GM19035 (cell line): ENCODE measurements around the gene C16orf46.
A peak's percentile ranks its signal among the peaks of the same experiment; 100 is the strongest.
"Not testable (repeated sequence)": the region's sequence is repeated elsewhere in the genome, so short reads cannot be mapped to it uniquely, and the experiment has no call there.

Experiments used
- ATAC-seq: cut with Tn5 transposase; IDR thresholded peaks from one replicate; pipeline ENCODE4 v1.9.1; 2021; ENCODE audit not compliant: unreplicated experiment

C16orf46 gene, protein sequence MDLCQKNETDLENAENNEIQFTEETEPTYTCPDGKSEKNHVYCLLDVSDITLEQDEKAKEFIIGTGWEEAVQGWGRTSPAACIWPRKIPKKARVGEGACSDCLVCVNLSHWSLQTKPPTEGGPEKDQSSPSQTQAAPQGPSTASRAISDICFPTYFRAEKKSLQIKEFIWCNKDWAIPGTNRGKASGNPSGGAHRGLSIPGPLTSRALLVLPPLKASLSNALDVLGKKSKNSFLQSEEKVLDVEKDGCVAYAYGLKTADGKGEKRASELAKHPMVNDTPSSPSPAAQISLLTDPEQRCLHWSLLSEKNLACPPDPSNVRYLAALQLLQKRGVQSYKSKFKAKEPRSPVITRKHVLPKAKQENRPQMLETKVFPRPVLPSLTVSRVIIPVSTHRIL

GRCh38 chr16:81077076-81077940 is at the start of gene C16orf46:
Gene C16orf46 (minus strand): TSS chr16:81077238. CDS start chr16:81063955, 13,283 bp downstream.
- ATAC-seq, result peak; percentile 95

- ATAC-seq, result no peak
Measured at GRCh38 chr16:81123092-81123852, 46.2 kb upstream of the C16orf46 start.

DNA sequence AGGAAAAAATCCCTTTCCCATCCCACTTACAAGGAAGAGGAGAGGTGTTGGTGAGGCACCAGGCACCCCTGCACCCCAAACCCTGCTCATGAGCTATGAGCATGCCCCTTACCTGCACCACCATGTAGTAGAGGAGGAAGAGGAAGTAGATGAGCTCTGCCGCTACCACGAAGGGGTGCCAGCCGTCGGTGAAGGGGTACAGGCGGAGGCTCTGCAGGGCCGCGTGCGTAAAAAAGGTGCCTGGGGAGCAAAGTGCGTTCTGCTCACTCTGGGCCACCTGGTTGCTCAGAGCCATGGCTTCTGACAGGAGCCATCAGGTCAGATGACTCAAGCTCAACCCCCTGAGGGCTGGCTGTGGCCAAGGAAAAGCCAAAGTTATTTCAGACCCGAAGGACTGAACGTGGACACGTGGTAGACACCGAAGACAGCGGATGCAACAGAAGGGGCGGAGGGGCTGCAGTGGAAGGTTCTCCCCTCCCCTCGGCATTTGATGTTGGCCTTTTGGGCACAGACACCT is 44.5 kb upstream of the C16orf46 start:
- no peak for ATAC-seq

GRCh38 chr16:81117436-81117835 is 40.4 kb upstream of the C16orf46 start:
- ATAC-seq, result no peak

GRCh38 chr16:81116285-81116684 is 39.2 kb upstream of the C16orf46 start:
- no peak for ATAC-seq

GRCh38 chr16:81112453-81112852 is 35.4 kb upstream of the C16orf46 start:
- ATAC-seq, result no peak

GRCh38 chr16:81109274-81109673 is 32.2 kb upstream of the C16orf46 start:
- not testable (repeated sequence) for ATAC-seq

- no peak for ATAC-seq
Measured at GRCh38 chr16:81107511-81107910, 30.5 kb upstream of the C16orf46 start.

- no peak for ATAC-seq
Measured at GRCh38 chr16:81106826-81107503, 29.9 kb upstream of the C16orf46 start.

GRCh38 chr16:81105946-81106345 is 28.9 kb upstream of the C16orf46 start:
- ATAC-seq, result no peak

DNA sequence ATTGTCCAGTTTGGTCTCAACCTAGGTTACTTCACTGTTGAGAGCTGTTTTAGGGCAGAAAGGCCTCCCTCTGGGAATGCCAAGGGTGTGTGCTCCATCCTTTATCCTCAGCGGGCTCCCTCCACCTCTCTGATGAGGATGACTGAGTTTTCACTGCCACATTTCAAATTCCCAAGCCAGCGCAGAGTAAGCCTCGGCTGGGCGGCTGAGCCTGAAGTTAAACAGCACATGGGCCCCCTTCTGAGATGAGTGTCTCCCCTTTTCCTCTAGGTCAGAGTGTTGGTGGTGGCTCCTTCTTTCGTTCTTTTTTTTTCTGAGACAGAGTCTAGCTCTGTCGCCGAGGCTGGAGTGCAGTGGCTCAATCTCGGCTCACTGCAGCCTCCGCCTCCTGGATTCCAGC is 24.7 kb upstream of the C16orf46 start:
- no peak for ATAC-seq

GRCh38 chr16:81099958-81100357 is 22.9 kb upstream of the C16orf46 start:
- ATAC-seq, result no peak

- no peak for ATAC-seq
Measured at GRCh38 chr16:81097230-81097629, 20.2 kb upstream of the C16orf46 start.

DNA sequence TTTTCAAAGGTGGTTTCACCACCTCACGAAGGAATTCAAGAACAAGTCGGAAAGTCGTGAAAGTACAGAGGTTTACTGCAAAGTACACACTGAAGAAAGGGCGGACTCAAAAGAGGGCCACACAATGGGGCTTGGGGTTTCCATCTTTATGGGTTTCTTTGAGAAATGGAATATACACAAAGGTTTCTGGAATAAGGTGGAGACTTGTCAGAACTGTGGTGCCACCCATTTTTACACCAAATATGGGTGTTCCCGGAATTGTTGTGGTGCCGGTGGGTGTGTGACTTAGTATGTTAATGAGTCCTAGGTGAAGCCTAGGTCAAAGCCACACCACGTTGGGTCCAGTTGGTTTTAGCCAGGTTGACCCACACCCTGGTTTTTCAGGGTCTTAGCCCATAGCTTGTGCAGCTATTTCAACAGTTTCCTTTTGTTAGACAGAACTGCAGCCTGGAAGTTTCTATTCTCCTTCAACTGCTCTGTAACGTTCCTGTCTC is 19.7 kb upstream of the C16orf46 start:
- ATAC-seq, result no peak

DNA sequence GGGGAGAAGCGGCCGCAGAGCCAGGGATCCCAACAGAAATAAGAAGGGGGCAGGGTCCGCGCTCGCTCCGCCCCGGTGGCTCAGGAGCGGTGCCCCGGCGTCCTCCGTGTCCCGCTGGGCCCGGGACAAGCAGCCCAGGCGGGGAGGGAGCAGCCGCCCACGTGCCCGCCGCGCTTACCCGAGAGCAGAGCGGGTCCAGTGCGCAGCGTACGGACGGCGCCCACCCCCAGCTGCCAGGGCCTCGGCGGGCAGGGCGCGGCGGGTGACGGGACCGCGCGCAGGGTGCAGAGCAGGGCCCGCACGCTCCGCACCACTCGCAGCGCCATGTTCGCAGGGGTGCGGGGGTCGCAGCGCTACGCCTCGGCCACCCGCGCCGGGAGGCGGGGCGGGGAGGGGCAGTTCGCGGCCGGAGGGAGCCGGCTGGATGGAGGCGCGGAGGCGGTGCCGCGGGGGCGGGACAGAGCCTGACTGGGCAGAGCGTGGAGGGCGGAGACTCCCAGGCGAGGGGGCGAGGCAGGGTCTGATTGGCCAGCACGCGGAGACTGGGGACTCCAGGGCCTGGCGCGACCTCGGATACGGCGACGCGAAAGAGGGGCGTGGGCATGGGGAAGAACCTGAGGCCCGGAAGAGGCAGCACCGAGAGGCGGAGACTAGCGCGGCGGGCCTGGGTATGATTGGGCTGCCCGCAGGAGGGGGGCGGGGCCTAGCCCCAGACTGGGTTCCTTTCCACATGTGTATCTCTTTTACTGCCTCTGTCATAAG is 19.1 kb upstream of the C16orf46 start, which contains the start of gene GCSH:
TSS of gene GCSH (minus strand) at position 443 of the 762 bp plus-strand sequence. CDS start at position 326, 117 bp downstream.
- ATAC-seq, result peak; percentile 99

DNA sequence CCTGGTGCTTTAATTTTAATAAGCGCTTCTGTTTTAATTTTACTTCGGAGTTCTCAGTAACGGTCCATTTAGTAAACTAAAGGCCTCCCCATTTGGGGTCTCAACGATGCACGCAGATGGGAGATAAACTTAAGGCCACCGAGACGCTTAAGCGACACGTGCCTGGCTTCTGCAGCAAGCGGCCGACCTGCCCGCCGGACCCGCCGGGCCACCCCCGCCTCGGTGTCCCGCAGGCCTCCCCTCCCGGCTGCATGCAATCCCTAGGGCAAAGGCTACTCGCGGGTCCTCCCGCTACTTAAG is 18.6 kb upstream of the C16orf46 start:
- peak; percentile 7 for ATAC-seq

GRCh38 chr16:81094771-81095251 is 17.8 kb upstream of the C16orf46 start:
- no peak for ATAC-seq

DNA sequence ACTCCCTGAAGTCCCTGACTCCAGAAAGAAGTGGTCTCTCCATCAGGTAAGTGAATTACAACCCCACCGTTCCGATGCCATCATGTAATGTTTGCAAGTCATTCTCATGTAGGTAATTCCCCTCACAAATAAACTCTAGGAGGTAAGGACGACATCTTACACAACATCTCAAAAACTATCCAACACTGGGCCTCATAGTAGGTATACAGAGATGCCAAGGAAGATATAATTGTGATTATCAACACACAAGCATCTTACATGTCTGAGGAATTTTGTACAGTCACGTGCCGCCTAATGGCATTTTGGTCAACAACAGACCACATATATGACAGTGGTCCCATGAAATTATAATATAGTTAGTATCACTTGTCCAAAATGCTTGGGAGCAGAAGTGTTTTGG is 11.8 kb upstream of the C16orf46 start:
- no peak for ATAC-seq

DNA sequence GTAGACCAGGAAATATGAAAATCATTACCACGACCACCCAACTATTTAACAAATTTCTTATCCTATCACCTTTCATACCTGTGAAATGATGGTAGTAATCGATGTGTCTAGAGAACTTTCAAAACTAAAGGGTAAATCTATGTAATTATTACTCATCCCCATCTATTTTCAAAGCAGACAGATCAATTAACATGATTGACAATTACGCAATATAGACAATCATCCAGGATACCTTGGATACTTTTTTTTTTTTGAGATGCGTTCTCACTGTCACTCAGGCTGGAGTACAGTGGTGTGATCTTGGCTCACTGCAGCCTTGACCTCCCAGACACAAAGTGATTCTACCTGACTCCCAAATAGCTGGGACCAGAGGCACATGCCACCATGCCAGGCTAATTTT is 4.0 kb upstream of the C16orf46 start:
- ATAC-seq, result no peak
